Measurements from ENCODE around the gene EYS. TPM values are rescaled to one million over a fixed set of nuclear protein-coding genes. Genes with fewer than 3 reads are reported as not detected.

EYS gene
- total RNA-seq, 3 donors from 2014 or later: 0.16 to 0.61 (median 0.60) TPM

DNA sequence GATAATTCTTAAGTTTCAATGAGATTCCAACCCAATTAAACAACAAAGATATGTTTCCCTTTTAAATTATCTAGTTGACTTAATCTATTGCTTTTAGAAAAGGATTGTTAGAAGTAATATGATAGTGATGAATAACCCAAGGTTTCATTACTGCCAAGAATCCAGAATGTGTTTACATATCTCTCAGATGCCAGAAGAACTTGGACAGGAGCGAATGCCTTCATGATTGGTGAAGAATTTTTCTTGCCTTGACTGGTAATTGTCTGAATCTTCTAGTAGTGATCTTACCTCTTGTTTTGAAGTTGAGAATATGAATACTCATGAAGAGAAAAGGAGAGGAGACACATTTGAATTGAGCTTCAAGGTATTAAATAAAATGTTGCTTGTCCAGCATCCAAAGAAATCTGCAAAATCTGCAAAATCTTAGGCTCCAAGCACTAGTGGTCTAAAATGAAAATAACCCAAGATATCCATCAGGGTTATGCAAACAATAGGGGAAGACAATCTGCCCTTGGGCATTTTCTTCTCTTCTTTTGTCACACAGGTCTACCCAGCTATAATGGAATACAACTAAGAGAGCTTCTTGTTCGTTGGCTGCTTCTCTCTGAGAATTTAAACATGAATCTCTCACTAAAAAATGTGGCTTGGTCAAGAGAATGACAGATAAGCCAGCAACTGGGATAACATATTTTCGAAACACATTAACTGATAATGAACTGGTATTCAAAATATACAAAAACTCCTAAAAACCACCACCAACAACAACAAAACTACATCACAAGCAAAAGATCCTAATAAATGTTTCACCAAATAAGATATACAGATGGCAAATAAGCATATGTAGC is 928.9 kb downstream of the EYS start:
- no peak for ATAC-seq
- no peak overlapping the region for H3K4me3 ChIP-seq
- H3K36me3 ChIP-seq (ENCODE audit: low read depth): no peaks in the 10 kb centered on the region
- TF ChIP-seq, protein P1, sequence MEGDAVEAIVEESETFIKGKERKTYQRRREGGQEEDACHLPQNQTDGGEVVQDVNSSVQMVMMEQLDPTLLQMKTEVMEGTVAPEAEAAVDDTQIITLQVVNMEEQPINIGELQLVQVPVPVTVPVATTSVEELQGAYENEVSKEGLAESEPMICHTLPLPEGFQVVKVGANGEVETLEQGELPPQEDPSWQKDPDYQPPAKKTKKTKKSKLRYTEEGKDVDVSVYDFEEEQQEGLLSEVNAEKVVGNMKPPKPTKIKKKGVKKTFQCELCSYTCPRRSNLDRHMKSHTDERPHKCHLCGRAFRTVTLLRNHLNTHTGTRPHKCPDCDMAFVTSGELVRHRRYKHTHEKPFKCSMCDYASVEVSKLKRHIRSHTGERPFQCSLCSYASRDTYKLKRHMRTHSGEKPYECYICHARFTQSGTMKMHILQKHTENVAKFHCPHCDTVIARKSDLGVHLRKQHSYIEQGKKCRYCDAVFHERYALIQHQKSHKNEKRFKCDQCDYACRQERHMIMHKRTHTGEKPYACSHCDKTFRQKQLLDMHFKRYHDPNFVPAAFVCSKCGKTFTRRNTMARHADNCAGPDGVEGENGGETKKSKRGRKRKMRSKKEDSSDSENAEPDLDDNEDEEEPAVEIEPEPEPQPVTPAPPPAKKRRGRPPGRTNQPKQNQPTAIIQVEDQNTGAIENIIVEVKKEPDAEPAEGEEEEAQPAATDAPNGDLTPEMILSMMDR (IDR thresholded peaks at IDR 0.05): no peak
- intact Hi-C loops (cut with DNase I, micrococcal nuclease): no loop called here
- H3K4me1 ChIP-seq (ENCODE audit: low read depth): no peaks in the 10 kb centered on the region
- peaks cover 8% of the 10 kb centered on the region for H3K9me3 ChIP-seq
- no peak for DNase-seq

GRCh38 chr6:64776359-64776758 is 930.7 kb downstream of the EYS start:
- no peaks in the 10 kb centered on the region for H3K36me3 ChIP-seq (ENCODE audit: low read depth)
- TF ChIP-seq, protein P1 (IDR thresholded peaks at IDR 0.05): no peak
- peaks cover 8% of the 10 kb centered on the region for H3K9me3 ChIP-seq
- DNase-seq: no peak
- ATAC-seq: no peak
- intact Hi-C loops (cut with DNase I, micrococcal nuclease): no loop called here
- no peak overlapping the region for H3K4me3 ChIP-seq
- H3K4me1 ChIP-seq (ENCODE audit: low read depth): no peaks in the 10 kb centered on the region

DNA sequence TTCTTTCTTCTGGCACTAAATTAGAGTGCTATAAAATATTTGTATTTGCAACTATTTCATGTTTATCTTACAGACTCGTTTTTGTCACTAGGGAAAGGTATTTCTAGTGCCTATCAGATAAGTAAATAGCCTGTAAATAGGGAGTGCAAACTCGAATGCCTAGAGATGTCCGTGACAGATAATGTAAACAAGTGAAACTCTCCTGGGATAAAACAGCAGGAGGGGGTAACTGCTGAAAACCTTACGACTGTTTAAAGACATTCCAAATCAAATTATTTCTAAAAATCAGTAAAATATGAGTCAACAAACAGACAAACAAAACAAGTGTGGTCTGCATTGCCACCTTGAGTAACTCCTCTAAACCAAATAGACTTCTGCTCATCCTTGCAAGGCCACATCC is 932.1 kb downstream of the EYS start:
- intact Hi-C loops (cut with DNase I, micrococcal nuclease): no loop called here
- Histone ChIP-seq H3K4me1 (ENCODE audit: low read depth) (no peaks in the 10 kb centered on the region), H3K9me3 (peaks cover 8% of the 10 kb centered on the region), H3K4me3 (no peak overlapping the region), H3K36me3 (ENCODE audit: low read depth) (no peaks in the 10 kb centered on the region)
- ATAC-seq: no peak
- DNase-seq: no peak
- TF ChIP-seq, protein P1 (IDR thresholded peaks at IDR 0.05): no peak

GRCh38 chr6:64750910-64751309 is 956.1 kb downstream of the EYS start:
- ATAC-seq (no peak), DNase-seq (no peak)
- Histone ChIP-seq H3K9me3 (no peaks in the 10 kb centered on the region), H3K36me3 (ENCODE audit: low read depth) (no peaks in the 10 kb centered on the region), H3K4me1 (ENCODE audit: low read depth) (no peaks in the 10 kb centered on the region), H3K4me3 (no peak overlapping the region)
- intact Hi-C loops (cut with DNase I, micrococcal nuclease): no loop called here
- TF ChIP-seq, protein P1 (IDR thresholded peaks at IDR 0.05): no peak

GRCh38 chr6:64737418-64737817 is 969.6 kb downstream of the EYS start:
- no peaks in the 10 kb centered on the region for H3K4me1 ChIP-seq (ENCODE audit: low read depth)
- H3K4me3 ChIP-seq: no peak overlapping the region
- TF ChIP-seq, protein P1 (IDR thresholded peaks at IDR 0.05): no peak
- ATAC-seq: no peak
- no peaks in the 10 kb centered on the region for H3K36me3 ChIP-seq (ENCODE audit: low read depth)
- DNase-seq: no peak
- intact Hi-C loops (cut with DNase I, micrococcal nuclease): no loop called here
- no peaks in the 10 kb centered on the region for H3K9me3 ChIP-seq

All from mucosa of descending colon (tissue), 3 donors.